ENCODE results near the gene GALNT18.

Gene GALNT18

GRCh38 chr11:11401960-11402535, 219.8 kb downstream of the GALNT18 start:
- Histone ChIP-seq H3K4me1 (ENCODE audit: low read depth, poor library complexity, severe bottlenecking) (no peaks in the 10 kb centered on the region), H4K20me1 (ENCODE audit: insufficient read depth) (no peaks in the 10 kb centered on the region), H2AFZ (ENCODE audit: low read depth) (no peak overlapping the region), H3K4me3 (IDR thresholded peaks at IDR 0.05; ENCODE audit: insufficient read depth, low read depth, low read length) (no peak overlapping the region), H3K27me3 (ENCODE audit: insufficient read depth, low read depth) (no peaks in the 10 kb centered on the region), H3K9ac (no peak overlapping the region), H3K79me2 (ENCODE audit: insufficient read depth, low read depth) (no peaks in the 10 kb centered on the region), H3K36me3 (ENCODE audit: insufficient read depth) (no peaks in the 10 kb centered on the region), H3K27ac (no peak overlapping the region), H3K4me2 (no peak overlapping the region)
- TF ChIP-seq, protein P1, sequence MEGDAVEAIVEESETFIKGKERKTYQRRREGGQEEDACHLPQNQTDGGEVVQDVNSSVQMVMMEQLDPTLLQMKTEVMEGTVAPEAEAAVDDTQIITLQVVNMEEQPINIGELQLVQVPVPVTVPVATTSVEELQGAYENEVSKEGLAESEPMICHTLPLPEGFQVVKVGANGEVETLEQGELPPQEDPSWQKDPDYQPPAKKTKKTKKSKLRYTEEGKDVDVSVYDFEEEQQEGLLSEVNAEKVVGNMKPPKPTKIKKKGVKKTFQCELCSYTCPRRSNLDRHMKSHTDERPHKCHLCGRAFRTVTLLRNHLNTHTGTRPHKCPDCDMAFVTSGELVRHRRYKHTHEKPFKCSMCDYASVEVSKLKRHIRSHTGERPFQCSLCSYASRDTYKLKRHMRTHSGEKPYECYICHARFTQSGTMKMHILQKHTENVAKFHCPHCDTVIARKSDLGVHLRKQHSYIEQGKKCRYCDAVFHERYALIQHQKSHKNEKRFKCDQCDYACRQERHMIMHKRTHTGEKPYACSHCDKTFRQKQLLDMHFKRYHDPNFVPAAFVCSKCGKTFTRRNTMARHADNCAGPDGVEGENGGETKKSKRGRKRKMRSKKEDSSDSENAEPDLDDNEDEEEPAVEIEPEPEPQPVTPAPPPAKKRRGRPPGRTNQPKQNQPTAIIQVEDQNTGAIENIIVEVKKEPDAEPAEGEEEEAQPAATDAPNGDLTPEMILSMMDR (conservative IDR thresholded peaks at IDR 0.05; ENCODE audit: low read depth, low read length): no peak

- TF ChIP-seq, protein P1 (conservative IDR thresholded peaks at IDR 0.05; ENCODE audit: low read depth, low read length): no peak
- H2AFZ ChIP-seq (ENCODE audit: low read depth): no peak overlapping the region
- H3K4me2 ChIP-seq: no peak overlapping the region
- no peaks in the 10 kb centered on the region for H4K20me1 ChIP-seq (ENCODE audit: insufficient read depth)
- no peaks in the 10 kb centered on the region for H3K27me3 ChIP-seq (ENCODE audit: insufficient read depth, low read depth)
- no peak overlapping the region for H3K9ac ChIP-seq
- H3K36me3 ChIP-seq (ENCODE audit: insufficient read depth): no peaks in the 10 kb centered on the region
- no peak overlapping the region for H3K27ac ChIP-seq
- H3K4me3 ChIP-seq (IDR thresholded peaks at IDR 0.05; ENCODE audit: insufficient read depth, low read depth, low read length): no peak overlapping the region
- no peaks in the 10 kb centered on the region for H3K4me1 ChIP-seq (ENCODE audit: low read depth, poor library complexity, severe bottlenecking)
- H3K79me2 ChIP-seq (ENCODE audit: insufficient read depth, low read depth): no peaks in the 10 kb centered on the region
Observed at GRCh38 chr11:11400635-11401232, 221.1 kb downstream of the GALNT18 start.

GRCh38 chr11:11400121-11400520, 221.7 kb downstream of the GALNT18 start:
- H2AFZ ChIP-seq (ENCODE audit: low read depth): no peak overlapping the region
- H3K9ac ChIP-seq: no peak overlapping the region
- no peak overlapping the region for H3K27ac ChIP-seq
- H3K79me2 ChIP-seq (ENCODE audit: insufficient read depth, low read depth): no peaks in the 10 kb centered on the region
- no peaks in the 10 kb centered on the region for H3K36me3 ChIP-seq (ENCODE audit: insufficient read depth)
- H3K27me3 ChIP-seq (ENCODE audit: insufficient read depth, low read depth): no peaks in the 10 kb centered on the region
- H3K4me2 ChIP-seq: no peak overlapping the region
- H4K20me1 ChIP-seq (ENCODE audit: insufficient read depth): no peaks in the 10 kb centered on the region
- H3K4me1 ChIP-seq (ENCODE audit: low read depth, poor library complexity, severe bottlenecking): no peaks in the 10 kb centered on the region
- TF ChIP-seq, protein P1 (conservative IDR thresholded peaks at IDR 0.05; ENCODE audit: low read depth, low read length): no peak
- H3K4me3 ChIP-seq (IDR thresholded peaks at IDR 0.05; ENCODE audit: insufficient read depth, low read depth, low read length): no peak overlapping the region

- H3K36me3 ChIP-seq (ENCODE audit: insufficient read depth): no peaks in the 10 kb centered on the region
- no peaks in the 10 kb centered on the region for H3K79me2 ChIP-seq (ENCODE audit: insufficient read depth, low read depth)
- H3K27me3 ChIP-seq (ENCODE audit: insufficient read depth, low read depth): no peaks in the 10 kb centered on the region
- H3K9ac ChIP-seq: no peak overlapping the region
- no peak overlapping the region for H3K4me3 ChIP-seq (IDR thresholded peaks at IDR 0.05; ENCODE audit: insufficient read depth, low read depth, low read length)
- no peak overlapping the region for H2AFZ ChIP-seq (ENCODE audit: low read depth)
- no peaks in the 10 kb centered on the region for H3K4me1 ChIP-seq (ENCODE audit: low read depth, poor library complexity, severe bottlenecking)
- no peaks in the 10 kb centered on the region for H4K20me1 ChIP-seq (ENCODE audit: insufficient read depth)
- H3K27ac ChIP-seq: no peak overlapping the region
- H3K4me2 ChIP-seq: no peak overlapping the region
- TF ChIP-seq, protein P1 (conservative IDR thresholded peaks at IDR 0.05; ENCODE audit: low read depth, low read length): no peak
Observed at GRCh38 chr11:11397781-11398180, 224.0 kb downstream of the GALNT18 start.

Measured in KMS-11 (cell line).